WI38 (cell line): ENCODE data around the gene EHBP1.

ENCODE experiments used
- H3K4me3 ChIP-seq: 2 replicates; pipeline ENCODE4 v1.5.1; 2011; ENCODE audit warnings: low read depth, mild to moderate bottlenecking, control low read depth, low read length
- TF ChIP-seq, protein P1 (sequence below): IDR thresholded peaks from 2 replicates; pipeline ENCODE4 v1.5.1; 2012; ENCODE audit warnings: low read depth, mild to moderate bottlenecking, control low read depth, low read length

EHBP1 gene

GRCh38 chr2:62844311-62845090 lies 139.0 kb downstream of the EHBP1 start:
- TF ChIP-seq, protein P1, sequence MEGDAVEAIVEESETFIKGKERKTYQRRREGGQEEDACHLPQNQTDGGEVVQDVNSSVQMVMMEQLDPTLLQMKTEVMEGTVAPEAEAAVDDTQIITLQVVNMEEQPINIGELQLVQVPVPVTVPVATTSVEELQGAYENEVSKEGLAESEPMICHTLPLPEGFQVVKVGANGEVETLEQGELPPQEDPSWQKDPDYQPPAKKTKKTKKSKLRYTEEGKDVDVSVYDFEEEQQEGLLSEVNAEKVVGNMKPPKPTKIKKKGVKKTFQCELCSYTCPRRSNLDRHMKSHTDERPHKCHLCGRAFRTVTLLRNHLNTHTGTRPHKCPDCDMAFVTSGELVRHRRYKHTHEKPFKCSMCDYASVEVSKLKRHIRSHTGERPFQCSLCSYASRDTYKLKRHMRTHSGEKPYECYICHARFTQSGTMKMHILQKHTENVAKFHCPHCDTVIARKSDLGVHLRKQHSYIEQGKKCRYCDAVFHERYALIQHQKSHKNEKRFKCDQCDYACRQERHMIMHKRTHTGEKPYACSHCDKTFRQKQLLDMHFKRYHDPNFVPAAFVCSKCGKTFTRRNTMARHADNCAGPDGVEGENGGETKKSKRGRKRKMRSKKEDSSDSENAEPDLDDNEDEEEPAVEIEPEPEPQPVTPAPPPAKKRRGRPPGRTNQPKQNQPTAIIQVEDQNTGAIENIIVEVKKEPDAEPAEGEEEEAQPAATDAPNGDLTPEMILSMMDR = no peak

DNA sequence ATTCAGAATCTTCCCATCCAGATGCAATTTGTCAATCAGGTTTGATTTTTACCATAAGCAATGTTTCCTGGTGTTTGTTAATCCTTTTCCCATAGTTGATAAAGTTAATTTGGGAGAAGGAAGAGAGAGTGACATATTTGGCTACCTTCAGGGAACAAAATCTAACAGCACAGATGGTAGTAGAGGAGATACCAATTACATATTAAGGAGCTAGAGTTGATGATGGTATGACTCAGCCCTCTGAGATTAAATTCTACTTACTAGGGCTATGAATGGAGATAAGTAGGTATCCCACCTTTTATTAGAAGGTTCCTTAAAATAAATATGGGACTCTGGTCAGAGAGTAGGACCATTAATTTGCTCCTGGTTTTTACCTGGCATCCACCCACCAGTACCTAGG lies 139.7 kb downstream of the EHBP1 start:
- TF ChIP-seq, protein P1 = no peak
- no peak overlapping the region for H3K4me3 ChIP-seq

More at GRCh38 chr2:62844311-62845090, 139.0 kb downstream of the EHBP1 start:
- H3K4me3 ChIP-seq = no peak overlapping the region

GRCh38 chr2:62852254-62852653 lies 146.7 kb downstream of the EHBP1 start:
- TF ChIP-seq, protein P1 = no peak
- H3K4me3 ChIP-seq = no peak overlapping the region

- TF ChIP-seq, protein P1 = no peak
- no peak overlapping the region for H3K4me3 ChIP-seq
These were observed 149.3 kb downstream of the EHBP1 start for GRCh38 chr2:62854600-62855514.

DNA sequence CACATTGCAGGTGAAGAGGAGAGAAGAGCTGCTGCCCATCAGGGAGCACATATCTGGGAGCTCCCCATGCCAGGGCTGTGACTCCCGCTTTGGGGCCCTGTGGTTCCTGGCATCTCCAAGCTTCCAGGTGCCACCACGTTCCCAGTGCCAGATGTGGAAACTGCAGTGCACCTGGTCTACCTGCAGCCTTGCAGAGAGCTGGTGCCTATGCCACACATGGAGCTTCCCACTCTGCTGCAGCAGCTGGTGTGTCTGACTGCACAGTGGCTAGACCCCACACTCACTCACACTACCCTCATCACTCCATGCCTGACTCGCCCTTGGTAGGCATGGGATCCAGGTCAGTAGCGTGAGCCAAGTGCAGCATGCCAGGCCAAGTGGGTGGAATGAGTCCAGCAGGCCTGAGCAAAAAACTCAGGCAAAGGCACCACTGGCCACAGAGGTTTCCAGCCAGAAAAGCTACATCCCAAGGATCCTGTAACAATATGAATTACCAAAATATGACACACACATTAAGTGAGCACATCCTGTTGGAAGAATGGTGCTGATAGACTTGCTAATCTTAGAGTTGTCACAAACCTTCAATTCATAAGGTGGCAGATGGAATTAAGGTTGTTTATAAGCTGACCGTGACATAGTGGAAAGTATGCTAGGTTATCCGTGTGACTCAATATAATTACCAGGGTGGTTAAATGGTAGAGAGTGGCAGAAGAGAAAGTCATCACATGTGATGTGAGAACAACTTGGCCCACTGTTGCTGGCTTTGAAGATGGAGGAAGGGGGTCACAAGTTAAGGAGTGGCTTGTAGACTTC lies 150.9 kb downstream of the EHBP1 start:
- TF ChIP-seq, protein P1 = no peak
- H3K4me3 ChIP-seq = no peak overlapping the region

DNA sequence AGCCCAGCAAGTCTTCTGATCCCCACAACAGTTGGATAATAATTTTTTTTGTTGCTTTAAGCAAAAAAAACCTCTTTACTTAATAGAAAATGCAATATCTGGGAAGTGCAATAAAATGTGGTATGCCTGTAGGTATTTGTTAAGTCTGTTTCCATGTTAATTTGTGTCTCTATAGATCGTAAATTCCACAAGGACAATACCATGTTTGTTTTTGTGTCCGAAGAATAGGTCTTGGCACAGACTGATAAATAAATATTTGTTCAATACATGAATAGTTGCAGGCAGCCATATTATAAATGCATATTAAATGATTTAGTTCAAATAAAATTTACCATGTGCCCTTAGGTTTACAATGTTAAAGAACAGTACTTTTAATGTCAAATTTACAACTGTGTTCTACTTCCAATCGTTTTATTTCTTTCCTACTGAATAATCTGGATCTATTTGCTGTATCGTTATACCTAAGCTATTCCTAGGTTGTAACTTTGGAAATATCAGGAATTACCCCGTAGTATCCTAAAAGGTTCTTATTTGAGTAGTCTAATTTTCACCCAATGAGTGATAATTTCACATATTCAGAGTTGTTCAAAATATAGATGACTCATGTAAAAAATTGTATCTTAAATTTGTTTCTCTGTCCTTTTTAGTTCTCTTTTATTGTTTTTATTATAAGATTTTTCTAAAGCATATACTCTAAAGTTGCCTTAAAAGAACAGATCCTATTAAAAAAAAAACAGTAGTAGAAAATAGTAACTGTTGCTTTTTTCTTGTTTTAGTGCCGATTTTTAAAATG lies 151.8 kb downstream of the EHBP1 start:
- H3K4me3 ChIP-seq = no peak overlapping the region
- TF ChIP-seq, protein P1 = no peak
